ENCODE measurements around the gene CARHSP1. TPM values are rescaled to one million over a fixed set of nuclear protein-coding genes. Genes with fewer than 3 reads are reported as not detected.

Gene CARHSP1
- total RNA-seq, 1 donor, result 22.4 TPM

DNA sequence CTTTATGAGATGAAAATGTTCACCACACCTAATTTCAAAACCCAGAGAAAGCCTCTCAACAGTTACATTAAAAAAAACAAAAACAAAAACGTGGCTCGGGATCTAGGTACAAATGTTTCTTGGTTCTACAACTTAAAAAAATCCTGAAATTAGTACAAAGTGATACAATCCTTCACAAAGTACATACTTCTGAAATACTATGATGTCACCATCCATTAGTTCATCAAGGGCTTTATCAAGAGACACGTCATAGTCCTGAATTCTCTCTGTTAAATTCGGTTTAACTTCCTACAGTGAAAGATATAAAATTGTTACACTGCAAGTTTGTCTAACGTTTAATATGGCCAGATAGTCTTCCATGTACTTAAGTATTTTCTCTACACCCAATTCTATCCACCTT, 31.5 kb upstream of the CARHSP1 start:
- Histone ChIP-seq H3K4me3 (ENCODE audit: low read length) (no peak overlapping the region), H3K4me1 (ENCODE audit: insufficient read depth, low read length) (no peaks in the 10 kb centered on the region), H3K9me3 (ENCODE audit: low read depth, low read length) (no peaks in the 10 kb centered on the region), H3K27me3 (ENCODE audit: insufficient read depth, low read length) (no peaks in the 10 kb centered on the region)

DNA sequence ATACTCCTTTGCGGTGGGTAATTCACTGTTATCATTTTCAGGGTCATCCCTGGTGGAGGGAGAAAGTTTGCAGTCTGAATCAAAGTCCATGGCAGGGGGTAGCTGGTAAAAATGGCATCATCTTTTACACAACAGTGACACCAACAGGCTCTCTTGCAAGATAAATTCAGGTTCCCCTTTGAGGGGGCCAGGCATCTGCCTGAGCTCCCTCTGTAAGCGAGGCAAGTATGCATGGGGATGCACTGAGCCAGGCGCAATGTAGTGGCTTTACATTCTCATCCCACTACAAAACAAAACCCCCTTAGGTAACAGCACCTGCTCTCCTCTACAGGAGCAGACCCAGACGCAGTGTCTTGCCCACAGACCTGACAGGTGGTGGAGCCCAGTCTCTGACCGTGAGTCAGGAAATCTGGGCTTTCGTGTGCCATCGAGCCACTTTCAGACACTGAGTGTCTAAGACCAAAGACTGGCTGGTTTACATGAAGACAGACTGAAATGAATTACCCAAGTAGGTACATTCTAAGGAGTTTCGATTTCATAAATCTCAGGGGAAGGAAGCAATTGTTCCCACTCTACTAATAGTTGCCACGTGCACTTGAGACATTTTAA, 31.0 kb upstream of the CARHSP1 start:
- Histone ChIP-seq H3K9me3 (ENCODE audit: low read depth, low read length) (no peaks in the 10 kb centered on the region), H3K4me3 (ENCODE audit: low read length) (no peak overlapping the region), H3K27me3 (ENCODE audit: insufficient read depth, low read length) (no peaks in the 10 kb centered on the region), H3K4me1 (ENCODE audit: insufficient read depth, low read length) (no peaks in the 10 kb centered on the region)

DNA sequence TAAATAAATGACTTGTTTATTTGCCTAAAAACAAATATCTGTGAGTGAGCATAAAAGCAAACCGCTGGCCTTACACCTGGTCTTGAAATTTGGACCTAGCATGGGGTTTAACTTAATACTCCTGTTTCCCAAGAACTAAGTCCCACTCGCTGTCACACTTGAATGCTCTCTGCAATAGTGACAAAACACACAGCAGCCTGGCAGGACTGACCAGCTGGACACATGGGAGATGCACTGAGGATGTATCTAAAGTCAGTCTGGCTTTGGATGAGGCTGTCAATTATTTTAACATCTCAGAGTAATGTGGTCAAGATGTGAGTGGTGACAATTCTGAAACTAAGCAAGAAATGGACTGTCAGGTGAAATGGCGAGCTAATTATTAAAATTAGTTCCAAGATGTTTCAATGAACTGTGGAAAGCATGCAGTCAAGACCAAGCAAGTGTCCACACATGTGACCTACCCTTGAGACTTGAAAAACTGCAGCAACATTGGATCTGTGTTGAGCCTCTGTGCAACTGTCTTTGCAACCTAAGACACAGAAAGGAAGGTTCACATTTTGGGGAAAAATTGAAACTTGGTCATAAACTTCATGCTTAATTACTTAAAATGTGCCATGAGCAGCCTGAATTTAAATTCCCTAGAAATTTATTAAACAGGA, 30.0 kb upstream of the CARHSP1 start:
- Histone ChIP-seq H3K27me3 (ENCODE audit: insufficient read depth, low read length) (no peaks in the 10 kb centered on the region), H3K9me3 (ENCODE audit: low read depth, low read length) (no peaks in the 10 kb centered on the region), H3K4me1 (ENCODE audit: insufficient read depth, low read length) (no peaks in the 10 kb centered on the region), H3K4me3 (ENCODE audit: low read length) (no peak overlapping the region)

DNA sequence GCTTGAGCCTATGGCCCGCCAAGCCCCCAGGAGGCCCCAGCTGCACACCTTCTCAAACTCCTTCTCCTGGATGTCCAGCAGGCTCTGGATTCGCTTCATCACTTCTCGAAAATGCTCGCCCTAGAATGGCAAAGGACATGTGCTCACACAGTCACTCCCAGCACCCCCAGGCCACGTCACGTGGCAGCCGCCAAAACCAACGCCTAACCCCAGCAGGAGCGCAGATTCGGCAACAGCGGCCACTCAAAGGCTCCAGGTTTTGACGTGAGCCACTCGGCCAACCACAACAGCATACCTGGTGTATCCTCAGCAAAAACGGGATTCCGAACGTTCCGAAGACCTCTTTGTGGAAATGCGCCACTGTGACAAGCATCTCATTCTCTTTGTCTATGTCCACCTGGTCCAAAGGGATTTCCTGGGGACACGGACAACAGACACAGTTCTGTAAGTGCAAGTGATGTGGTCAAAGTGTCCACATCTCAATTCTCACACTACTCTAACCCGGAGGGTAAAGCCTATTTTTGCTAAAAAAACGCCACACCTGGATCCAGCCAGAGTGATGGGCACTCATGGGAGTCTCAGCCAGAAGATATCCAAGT, 26.0 kb upstream of the CARHSP1 start:
- no peaks in the 10 kb centered on the region for H3K27me3 ChIP-seq (ENCODE audit: insufficient read depth, low read length)
- peaks cover 4% of the 10 kb centered on the region for H3K4me1 ChIP-seq (ENCODE audit: insufficient read depth, low read length)
- no peaks in the 10 kb centered on the region for H3K9me3 ChIP-seq (ENCODE audit: low read depth, low read length)
- H3K4me3 ChIP-seq (ENCODE audit: low read length), result no peak overlapping the region

DNA sequence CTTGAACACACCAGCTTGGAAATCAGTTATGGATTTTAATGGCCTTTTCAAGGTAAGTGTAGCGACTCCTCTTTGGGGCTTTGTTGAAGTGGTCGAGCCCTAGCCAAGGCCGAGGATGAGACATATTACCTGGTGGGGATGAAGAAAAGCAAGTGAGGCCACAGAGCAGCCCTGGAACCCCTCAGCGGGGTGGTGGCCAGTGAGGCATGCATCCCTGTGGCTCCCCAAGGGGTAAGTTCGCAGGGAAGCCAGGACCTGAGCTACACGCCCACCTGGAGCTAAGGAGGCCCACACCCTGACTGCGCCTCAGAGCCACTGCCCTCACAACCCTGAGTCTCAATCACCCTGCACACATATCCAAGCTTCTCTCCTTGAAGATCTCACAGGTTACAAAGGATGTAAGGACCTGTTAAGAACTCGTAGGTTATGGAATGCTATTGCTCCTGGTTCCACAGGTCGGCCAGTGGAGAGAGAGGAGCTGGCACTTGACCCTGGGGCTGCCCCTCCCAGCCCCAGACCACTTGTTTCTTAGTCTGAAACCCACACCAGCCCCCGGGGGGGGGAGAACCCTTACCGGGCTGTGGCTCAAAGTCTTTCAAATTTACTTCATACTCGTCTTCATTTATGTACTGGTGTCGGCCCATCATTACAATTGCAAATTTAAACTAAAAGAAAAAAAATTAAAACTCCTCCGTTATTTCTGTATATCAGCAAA, 25.3 kb upstream of the CARHSP1 start:
- H3K4me3 ChIP-seq (ENCODE audit: low read length), result no peak overlapping the region

DNA sequence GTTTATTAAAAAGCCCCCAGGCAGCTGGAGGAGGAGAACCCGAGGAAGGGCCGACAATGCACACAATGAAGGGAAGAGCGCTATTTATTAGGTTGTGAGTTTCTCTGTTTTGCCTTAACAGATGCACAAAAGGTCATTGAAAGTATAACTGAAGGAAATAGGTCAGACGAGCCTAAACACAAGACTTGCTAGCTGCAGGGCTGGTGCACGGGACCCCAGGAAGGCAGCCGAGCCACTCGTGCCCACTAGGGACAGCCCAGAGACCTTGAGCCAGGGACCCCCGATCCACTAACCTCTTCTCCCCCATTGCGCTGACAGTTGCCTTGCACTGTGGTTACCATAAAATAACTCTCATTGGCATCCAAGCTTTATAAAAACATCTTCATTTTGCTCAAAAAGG, 24.6 kb upstream of the CARHSP1 start:
- no peaks in the 10 kb centered on the region for H3K9me3 ChIP-seq (ENCODE audit: low read depth, low read length)
- H3K27me3 ChIP-seq (ENCODE audit: insufficient read depth, low read length), result no peaks in the 10 kb centered on the region
- H3K4me3 ChIP-seq (ENCODE audit: low read length), result no peak overlapping the region
- peaks cover 4% of the 10 kb centered on the region for H3K4me1 ChIP-seq (ENCODE audit: insufficient read depth, low read length)

More for the DNA sequence above, 25.3 kb upstream of the CARHSP1 start:
- Histone ChIP-seq H3K4me1 (ENCODE audit: insufficient read depth, low read length) (peaks cover 4% of the 10 kb centered on the region), H3K9me3 (ENCODE audit: low read depth, low read length) (no peaks in the 10 kb centered on the region), H3K27me3 (ENCODE audit: insufficient read depth, low read length) (no peaks in the 10 kb centered on the region)

DNA sequence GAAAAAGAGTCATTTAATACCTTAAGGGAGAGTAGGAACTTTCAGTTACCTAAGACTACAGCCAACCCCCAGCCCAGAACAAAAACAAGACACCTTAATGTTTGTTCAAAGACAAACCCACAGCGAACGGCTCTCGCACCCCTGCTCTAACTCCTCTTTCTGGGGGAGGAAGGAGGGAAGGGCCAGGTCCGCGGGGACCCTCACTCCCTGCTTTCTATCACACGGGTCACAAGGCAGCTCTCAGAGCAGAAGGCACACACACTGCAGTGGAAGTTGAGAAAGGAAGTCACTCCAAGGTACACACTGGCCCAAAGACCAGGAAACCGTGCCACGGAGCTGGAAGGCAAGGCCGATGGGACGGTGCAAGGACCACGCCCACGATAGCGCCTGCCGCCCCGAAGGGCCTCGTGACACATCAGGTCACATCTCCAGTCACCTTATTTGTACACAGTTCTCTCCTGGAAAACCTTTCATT, 23.3 kb upstream of the CARHSP1 start:
- Histone ChIP-seq H3K4me3 (ENCODE audit: low read length) (no peak overlapping the region), H3K9me3 (ENCODE audit: low read depth, low read length) (no peaks in the 10 kb centered on the region), H3K4me1 (ENCODE audit: insufficient read depth, low read length) (peaks cover 4% of the 10 kb centered on the region), H3K27me3 (ENCODE audit: insufficient read depth, low read length) (no peaks in the 10 kb centered on the region)

DNA sequence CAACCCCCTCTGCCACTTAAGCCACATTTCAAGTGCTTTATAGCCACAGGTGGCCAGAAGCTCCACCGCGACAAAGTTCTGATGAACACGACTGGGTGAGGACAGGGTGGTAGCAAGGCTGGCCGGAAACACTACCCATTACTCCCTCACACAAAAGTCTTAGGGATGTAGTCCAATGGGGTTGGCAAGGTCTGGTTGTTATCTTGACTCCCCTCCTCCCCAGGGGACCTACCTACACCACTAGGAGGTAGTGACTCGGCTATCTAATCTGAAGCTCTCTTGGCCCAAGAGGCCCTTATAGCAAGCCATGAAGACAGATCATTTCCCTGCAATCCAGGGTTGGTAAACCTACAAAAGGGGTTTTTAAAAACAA, 21.7 kb upstream of the CARHSP1 start:
- Histone ChIP-seq H3K9me3 (ENCODE audit: low read depth, low read length) (no peaks in the 10 kb centered on the region), H3K4me1 (ENCODE audit: insufficient read depth, low read length) (peaks cover 4% of the 10 kb centered on the region), H3K27me3 (ENCODE audit: insufficient read depth, low read length) (no peaks in the 10 kb centered on the region), H3K4me3 (ENCODE audit: low read length) (no peak overlapping the region)

DNA sequence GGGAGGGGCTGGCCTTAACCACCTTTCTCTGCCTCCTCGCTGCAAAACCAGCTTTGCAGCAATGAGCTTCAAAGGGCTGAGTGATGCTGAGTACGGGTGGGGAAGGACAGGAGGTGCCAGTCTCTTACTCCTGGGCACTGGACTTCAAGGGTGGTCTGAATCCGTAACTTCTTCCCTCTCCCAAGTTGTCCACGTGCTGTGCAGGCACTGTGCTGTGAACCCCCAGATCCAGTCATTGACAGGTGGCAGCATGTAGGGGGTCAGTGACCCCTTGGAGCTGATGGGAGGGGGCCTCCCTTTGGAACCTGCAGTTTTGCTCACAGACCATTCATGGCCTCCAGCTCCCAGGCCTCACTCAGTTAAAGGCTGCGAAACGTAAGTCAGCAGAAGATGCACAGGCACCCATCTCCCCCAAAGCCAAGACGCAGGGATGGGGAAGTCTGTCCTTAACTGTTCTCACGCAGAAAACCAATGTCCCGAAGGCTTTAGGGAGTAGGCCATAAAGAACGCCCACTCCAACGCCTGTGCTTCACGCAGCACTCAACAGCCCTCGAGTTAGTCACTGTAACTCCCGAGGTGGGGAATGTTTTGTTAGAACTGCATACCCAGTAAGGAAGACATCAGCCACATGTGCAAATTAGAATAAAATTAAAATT, 21.2 kb upstream of the CARHSP1 start:
- peaks cover 4% of the 10 kb centered on the region for H3K4me1 ChIP-seq (ENCODE audit: insufficient read depth, low read length)

DNA sequence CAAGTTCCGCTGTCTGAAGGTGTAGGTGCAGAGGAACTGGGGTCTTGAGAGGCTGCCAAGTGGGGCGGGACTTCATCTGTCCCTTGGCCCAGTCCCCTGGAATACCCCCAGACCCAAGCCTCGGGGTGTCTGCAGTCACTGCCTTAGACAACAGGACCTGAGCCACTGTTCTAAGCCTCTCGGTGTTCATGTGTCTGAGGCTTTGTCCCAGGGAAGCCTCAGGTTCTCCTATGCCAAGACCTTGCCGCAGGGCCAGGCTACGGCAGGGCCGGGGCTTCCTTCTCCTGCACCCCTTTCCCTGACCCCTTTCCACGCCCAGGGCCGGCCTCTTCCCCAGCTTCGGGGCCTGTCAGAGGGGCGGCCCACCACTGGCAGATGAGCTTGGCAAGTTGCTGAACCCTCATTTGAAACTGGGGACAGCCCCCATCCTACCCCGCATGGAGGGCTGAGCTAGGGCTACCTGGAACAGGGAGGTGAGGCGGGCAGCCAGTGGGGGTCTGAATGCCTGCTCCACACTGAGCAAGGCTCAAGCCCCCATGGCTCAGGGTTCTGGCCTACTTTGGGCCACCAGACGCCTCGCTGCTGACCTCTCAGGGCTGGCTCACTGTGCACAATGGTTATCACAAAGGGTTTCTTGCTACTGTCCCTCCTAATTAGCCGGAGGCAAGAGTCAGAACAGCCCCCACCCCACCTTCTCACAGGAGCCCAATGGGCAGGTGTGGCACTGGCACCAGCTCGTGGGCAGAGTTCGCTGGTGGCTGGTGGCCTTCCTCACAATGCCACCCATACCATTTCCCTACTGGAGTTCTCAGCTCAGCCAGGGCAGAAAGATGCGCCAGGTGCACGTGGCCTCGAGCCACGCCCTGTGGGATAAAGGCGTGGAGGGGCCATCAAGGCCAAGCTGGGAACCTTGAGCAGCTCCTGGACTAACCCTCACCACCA, 20.4 kb upstream of the CARHSP1 start:
- Histone ChIP-seq H3K27me3 (ENCODE audit: insufficient read depth, low read length) (no peaks in the 10 kb centered on the region), H3K4me1 (ENCODE audit: insufficient read depth, low read length) (peaks cover 4% of the 10 kb centered on the region), H3K4me3 (ENCODE audit: low read length) (no peak overlapping the region), H3K9me3 (ENCODE audit: low read depth, low read length) (no peaks in the 10 kb centered on the region)

More for the DNA sequence above, 21.2 kb upstream of the CARHSP1 start:
- H3K4me3 ChIP-seq (ENCODE audit: low read length), result no peak overlapping the region
- H3K27me3 ChIP-seq (ENCODE audit: insufficient read depth, low read length), result no peaks in the 10 kb centered on the region
- H3K9me3 ChIP-seq (ENCODE audit: low read depth, low read length), result no peaks in the 10 kb centered on the region

DNA sequence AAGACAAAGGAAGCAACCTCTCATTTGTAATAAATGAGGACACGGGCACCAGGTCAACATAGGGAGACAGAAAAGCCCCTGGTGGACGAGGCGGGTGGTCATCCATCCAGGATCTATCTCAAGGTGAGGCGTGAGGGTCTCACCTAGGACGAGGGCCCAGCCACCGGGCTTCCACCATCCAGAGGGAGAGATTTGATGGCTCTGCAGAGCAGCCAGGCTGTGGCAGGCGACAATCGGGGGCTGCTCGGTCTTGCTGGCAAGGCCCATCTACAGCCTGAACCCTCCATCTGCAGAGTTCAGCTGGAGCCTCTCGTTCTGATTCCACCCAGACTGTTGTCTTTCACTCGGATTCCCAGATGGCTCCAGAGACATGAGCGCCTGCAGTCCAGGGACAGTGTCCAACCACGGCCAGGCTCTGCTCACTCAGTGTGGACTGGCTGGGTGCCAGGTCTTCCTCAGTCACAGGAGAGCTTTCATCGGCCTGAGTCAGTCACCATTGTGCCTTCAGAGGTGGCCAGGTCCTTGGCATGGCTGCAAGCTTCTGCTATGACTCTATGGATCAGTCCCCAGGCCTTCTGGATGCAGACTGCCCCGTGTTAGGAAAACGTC, 19.2 kb upstream of the CARHSP1 start:
- Histone ChIP-seq H3K27me3 (ENCODE audit: insufficient read depth, low read length) (no peaks in the 10 kb centered on the region), H3K4me3 (ENCODE audit: low read length) (no peak overlapping the region), H3K4me1 (ENCODE audit: insufficient read depth, low read length) (peaks cover 4% of the 10 kb centered on the region), H3K9me3 (ENCODE audit: low read depth, low read length) (no peaks in the 10 kb centered on the region)

DNA sequence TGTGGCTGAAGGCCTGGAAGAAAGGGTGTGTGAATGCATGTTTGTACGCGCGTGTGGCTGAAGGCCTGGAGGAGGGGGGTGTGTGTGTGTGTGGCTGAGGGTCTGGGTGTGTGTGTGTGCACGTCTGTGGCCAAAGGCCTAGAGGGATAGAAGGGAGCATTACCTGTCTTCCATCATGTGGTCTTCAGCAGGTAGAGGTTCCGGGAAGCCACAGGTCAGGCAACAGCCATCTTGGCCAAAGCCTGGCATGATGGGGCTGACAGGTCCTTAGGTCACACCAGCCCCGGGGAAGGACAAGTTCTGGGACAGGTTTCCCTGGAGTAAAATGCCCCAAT, 18.6 kb upstream of the CARHSP1 start:
- no peak overlapping the region for H3K4me3 ChIP-seq (ENCODE audit: low read length)
- no peaks in the 10 kb centered on the region for H3K27me3 ChIP-seq (ENCODE audit: insufficient read depth, low read length)
- H3K4me1 ChIP-seq (ENCODE audit: insufficient read depth, low read length), result peaks cover 4% of the 10 kb centered on the region
- H3K9me3 ChIP-seq (ENCODE audit: low read depth, low read length), result no peaks in the 10 kb centered on the region

DNA sequence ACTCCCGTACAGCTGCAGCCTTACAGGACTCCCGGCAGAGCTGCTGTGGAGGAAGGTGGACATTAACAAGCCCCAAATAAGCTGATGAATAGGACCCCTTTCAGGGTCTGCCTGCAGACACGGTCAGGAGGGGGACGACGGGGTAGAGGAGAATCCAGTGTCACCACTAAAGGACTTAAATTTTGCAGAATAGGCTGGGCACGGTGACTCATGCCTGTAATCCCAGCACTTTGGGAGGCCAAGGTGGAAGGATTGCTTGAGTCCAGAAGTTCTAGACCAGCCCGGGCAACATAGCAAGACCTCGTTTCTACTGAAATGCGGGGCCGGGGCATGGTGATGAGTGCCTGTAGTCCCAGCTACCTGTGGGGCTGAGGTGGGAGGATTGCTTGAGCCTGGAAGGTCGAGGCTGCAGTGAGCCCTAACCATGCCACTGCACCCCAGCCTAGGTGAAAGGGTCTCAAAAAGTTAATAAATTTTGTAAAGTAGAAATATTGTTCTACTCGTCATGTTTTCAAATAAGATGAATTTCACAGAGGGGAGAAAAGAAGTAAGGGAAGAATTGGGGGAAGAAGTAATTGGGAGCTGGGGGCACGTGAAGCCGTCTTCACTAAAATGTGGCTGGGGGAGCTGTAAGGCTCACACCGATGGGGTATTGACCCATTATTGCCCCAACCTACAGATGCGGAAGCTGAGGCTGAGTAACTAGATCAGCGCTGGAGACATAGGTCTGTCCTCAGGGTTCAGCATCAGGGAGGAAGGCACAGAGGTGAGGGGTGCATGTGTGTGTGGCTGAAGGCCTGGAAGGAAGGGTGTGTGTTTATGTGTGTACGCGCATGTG, 18.0 kb upstream of the CARHSP1 start:
- H3K4me1 ChIP-seq (ENCODE audit: insufficient read depth, low read length), result no peaks in the 10 kb centered on the region
- H3K9me3 ChIP-seq (ENCODE audit: low read depth, low read length), result no peaks in the 10 kb centered on the region
- no peaks in the 10 kb centered on the region for H3K27me3 ChIP-seq (ENCODE audit: insufficient read depth, low read length)
- H3K4me3 ChIP-seq (ENCODE audit: low read length), result no peak overlapping the region

Data from mononuclear cell (primary cell).